Suppressor macrophage treated with lipopolysaccharide for 1 hour (primary cell): ENCODE data around the gene OTULIN.

ENCODE experiments used
- DNase-seq, 3 donors: peaks; one replicate each; pipeline ENCODE4 v3.0.0-alpha.2; 2020 to 2022

The OTULIN gene

GRCh38 chr5:14744296-14745187 is 80.0 kb downstream of the OTULIN start:
- DNase-seq: no peak

GRCh38 chr5:14745188-14745563 is 80.7 kb downstream of the OTULIN start:
- no peak for DNase-seq

DNA sequence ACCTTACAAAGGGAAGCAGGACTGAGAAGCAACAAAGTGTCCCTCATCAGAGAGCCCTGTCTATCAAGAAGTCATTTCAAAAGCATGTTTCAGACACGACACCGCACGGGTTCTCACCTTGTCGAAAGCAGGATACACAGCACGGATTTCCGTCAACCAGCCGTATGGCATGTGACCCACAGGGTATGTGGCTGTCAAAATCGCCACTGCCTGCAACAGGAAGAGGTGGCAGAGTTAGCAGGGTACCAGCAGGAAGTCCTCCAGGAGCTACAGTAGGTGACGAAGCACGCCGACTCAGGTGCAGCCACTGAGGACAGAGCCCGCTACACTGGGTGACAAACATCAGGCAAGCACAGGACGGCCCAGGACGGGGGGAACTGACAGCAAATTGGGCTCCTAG is 81.2 kb downstream of the OTULIN start:
- no peak for DNase-seq

DNA sequence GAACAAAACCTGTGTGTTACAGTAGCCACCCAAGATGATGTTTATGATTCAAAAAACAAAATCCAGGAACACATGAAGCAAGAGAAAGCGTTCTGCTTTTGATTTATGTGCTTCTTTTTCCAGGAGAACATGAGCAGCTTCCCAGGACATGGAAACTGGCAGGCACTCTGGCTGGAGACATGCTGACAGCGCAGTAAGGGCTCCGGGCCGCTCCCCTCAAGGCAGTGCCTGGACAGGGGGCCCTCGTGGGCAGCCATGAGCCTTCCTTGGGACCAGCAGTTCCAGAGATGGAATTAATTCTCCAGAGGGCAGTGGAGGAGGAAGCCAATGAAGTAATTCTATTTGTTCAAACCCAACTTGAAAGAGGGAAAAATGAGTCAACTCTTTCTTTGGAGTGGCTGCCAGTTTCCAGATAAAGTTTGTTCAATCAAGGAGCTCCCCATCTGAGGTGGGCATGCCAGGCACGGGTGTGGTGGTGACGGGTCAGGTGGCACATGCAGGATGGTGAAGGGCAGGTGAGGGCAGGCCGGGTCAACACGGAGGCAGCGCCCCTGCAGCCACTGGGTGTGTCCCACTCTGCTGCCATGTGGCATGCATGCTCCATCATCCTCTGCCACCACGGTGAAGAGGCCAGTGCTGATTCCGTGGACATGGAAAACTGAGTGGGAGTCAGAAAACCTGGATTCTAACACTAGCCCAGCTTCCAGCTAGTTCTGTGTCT is 83.8 kb downstream of the OTULIN start:
- DNase-seq: no peak
